Fibroblast of mammary gland (primary cell): ENCODE results near the gene UGT1A5.

Source experiments
- DNase-seq: peaks from one replicate; pipeline ENCODE4 v3.0.0-alpha.2; 2010; ENCODE audit warnings: low read depth
- H3K4me3 ChIP-seq: 2 replicates; pipeline ENCODE4 v1.5.1; 2011; ENCODE audit warnings: low read depth, mild to moderate bottlenecking, low read length, moderate library complexity; ENCODE audit not compliant: control insufficient read depth
- CTCF ChIP-seq: conservative IDR thresholded peaks from 2 replicates; pipeline ENCODE4 v1.5.1; 2011; ENCODE audit warnings: low read depth, low read length, inconsistent platforms; ENCODE audit not compliant: control insufficient read depth, insufficient read depth

Gene UGT1A5

GRCh38 chr2:233803994-233804393, 91.3 kb downstream of the UGT1A5 start:
- TF ChIP-seq CTCF: no peak
- no peak overlapping the region for H3K4me3 ChIP-seq
- DNase-seq: no peak

- H3K4me3 ChIP-seq: no peak overlapping the region
- DNase-seq: no peak
- TF ChIP-seq CTCF: peak; percentile 11
Observed at GRCh38 chr2:233807215-233807865, 94.6 kb downstream of the UGT1A5 start.

- no peak for TF ChIP-seq CTCF
- DNase-seq: no peak
- H3K4me3 ChIP-seq: no peak overlapping the region
Observed at GRCh38 chr2:233807966-233808935, 95.5 kb downstream of the UGT1A5 start.

- DNase-seq: no peak
- no peak overlapping the region for H3K4me3 ChIP-seq
- TF ChIP-seq CTCF: no peak
Observed at GRCh38 chr2:233810385-233810784, 97.7 kb downstream of the UGT1A5 start.

- DNase-seq: no peak
- no peak overlapping the region for H3K4me3 ChIP-seq
- no peak for TF ChIP-seq CTCF
Observed at GRCh38 chr2:233811087-233811486, 98.4 kb downstream of the UGT1A5 start.

GRCh38 chr2:233811732-233812131, 99.0 kb downstream of the UGT1A5 start:
- no peak for TF ChIP-seq CTCF
- H3K4me3 ChIP-seq: no peak overlapping the region
- DNase-seq: no peak
